IPS-15b (cell line): ENCODE data around the gene SUN3.

Experiments
- H3K27me3 ChIP-seq: one replicate; pipeline ENCODE4 v1.6.1; 2013; ENCODE audit warnings: low read length; ENCODE audit not compliant: control insufficient read depth, insufficient read depth
- H3K36me3 ChIP-seq: one replicate; pipeline ENCODE4 v1.6.1; 2013; ENCODE audit warnings: low read length; ENCODE audit not compliant: control insufficient read depth, insufficient read depth
- H3K4me1 ChIP-seq: one replicate; pipeline ENCODE4 v1.6.1; 2013; ENCODE audit warnings: mild to moderate bottlenecking, low read length; ENCODE audit not compliant: control insufficient read depth, insufficient read depth
- H3K4me3 ChIP-seq: one replicate; pipeline ENCODE4 v1.5.1; 2013; ENCODE audit warnings: low read depth, low read length
- H3K9ac ChIP-seq: one replicate; pipeline ENCODE4 v1.6.1; 2013; ENCODE audit warnings: low read depth, mild to moderate bottlenecking, low read length
- H3K9me3 ChIP-seq: one replicate; pipeline ENCODE4 v1.6.1; 2013; ENCODE audit warnings: mild to moderate bottlenecking, low read length; ENCODE audit not compliant: control insufficient read depth, insufficient read depth

SUN3 gene

GRCh38 chr7:47970761-47971160, 58.1 kb downstream of the SUN3 start:
- Histone ChIP-seq H3K4me3 (no peak overlapping the region), H3K27me3 (no peaks in the 10 kb centered on the region), H3K36me3 (peaks cover 26% of the 10 kb centered on the region), H3K9me3 (no peaks in the 10 kb centered on the region), H3K4me1 (peaks cover 4% of the 10 kb centered on the region), H3K9ac (no peak overlapping the region)

- Histone ChIP-seq H3K9me3 (no peaks in the 10 kb centered on the region), H3K9ac (no peak overlapping the region), H3K36me3 (peaks cover 32% of the 10 kb centered on the region), H3K4me3 (no peak overlapping the region), H3K4me1 (peaks cover 4% of the 10 kb centered on the region), H3K27me3 (no peaks in the 10 kb centered on the region)
Measured at GRCh38 chr7:47968847-47969774, 59.8 kb downstream of the SUN3 start.

- H3K4me1 ChIP-seq, result peaks cover 4% of the 10 kb centered on the region
- H3K9ac ChIP-seq, result no peak overlapping the region
- no peaks in the 10 kb centered on the region for H3K27me3 ChIP-seq
- no peaks in the 10 kb centered on the region for H3K9me3 ChIP-seq
- peaks cover 33% of the 10 kb centered on the region for H3K36me3 ChIP-seq
- no peak overlapping the region for H3K4me3 ChIP-seq
Measured at GRCh38 chr7:47967708-47968107, 61.2 kb downstream of the SUN3 start.

- H3K4me1 ChIP-seq, result peaks cover 4% of the 10 kb centered on the region
- H3K4me3 ChIP-seq, result no peak overlapping the region
- no peaks in the 10 kb centered on the region for H3K27me3 ChIP-seq
- H3K9ac ChIP-seq, result no peak overlapping the region
- H3K36me3 ChIP-seq, result peaks cover 36% of the 10 kb centered on the region
- no peaks in the 10 kb centered on the region for H3K9me3 ChIP-seq
Measured at GRCh38 chr7:47967123-47967522, 61.8 kb downstream of the SUN3 start.

DNA sequence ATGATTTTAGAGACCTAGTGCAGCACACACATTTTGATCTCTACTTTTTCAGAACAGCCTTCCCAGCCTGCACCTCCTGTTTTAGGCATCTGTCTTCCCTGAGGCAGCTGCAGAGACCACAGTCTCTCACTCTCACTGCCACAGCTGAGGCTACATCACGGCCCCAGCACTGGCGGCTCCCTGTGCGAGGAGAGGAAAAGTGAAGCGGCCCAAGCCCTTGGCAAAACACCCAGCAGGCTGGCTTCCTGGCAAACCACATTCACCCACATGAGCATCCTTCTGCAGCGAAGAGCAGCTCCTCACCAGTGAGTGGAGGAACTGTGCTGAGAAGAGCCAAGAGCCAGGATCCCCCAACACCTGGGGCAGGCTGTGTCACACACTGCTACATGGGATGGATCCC, 63.5 kb downstream of the SUN3 start:
- H3K9ac ChIP-seq, result no peak overlapping the region
- H3K36me3 ChIP-seq, result peaks cover 50% of the 10 kb centered on the region
- H3K4me3 ChIP-seq, result no peak overlapping the region
- H3K9me3 ChIP-seq, result no peaks in the 10 kb centered on the region
- peaks cover 4% of the 10 kb centered on the region for H3K4me1 ChIP-seq
- H3K27me3 ChIP-seq, result no peaks in the 10 kb centered on the region

- no peak overlapping the region for H3K4me3 ChIP-seq
- no peak overlapping the region for H3K9ac ChIP-seq
- H3K4me1 ChIP-seq, result no peaks in the 10 kb centered on the region
- no peaks in the 10 kb centered on the region for H3K27me3 ChIP-seq
- no peaks in the 10 kb centered on the region for H3K9me3 ChIP-seq
- peaks cover 44% of the 10 kb centered on the region for H3K36me3 ChIP-seq
Measured at GRCh38 chr7:47962262-47962661, 66.6 kb downstream of the SUN3 start.

DNA sequence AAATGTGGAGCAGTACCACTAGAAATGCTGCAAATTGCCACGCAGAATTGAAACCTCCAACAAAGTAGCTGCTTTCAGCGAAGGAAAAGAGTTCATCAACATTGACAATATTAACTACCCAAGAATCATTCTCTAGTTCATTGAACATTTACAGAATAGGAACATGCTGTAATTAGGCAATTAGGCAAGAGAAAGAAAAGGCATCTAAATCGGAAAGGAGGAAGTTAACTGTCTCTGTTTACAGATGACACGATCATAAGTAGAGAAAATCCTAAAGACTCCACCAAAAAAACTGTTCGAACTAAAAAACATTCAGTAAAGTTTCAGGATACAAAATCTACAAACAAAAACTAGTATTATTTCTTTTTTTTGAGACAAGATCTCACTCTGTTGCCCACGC, 71.8 kb downstream of the SUN3 start:
- H3K27me3 ChIP-seq, result no peaks in the 10 kb centered on the region
- no peak overlapping the region for H3K4me3 ChIP-seq
- H3K4me1 ChIP-seq, result peaks cover 4% of the 10 kb centered on the region
- H3K9me3 ChIP-seq, result no peaks in the 10 kb centered on the region
- no peak overlapping the region for H3K9ac ChIP-seq
- H3K36me3 ChIP-seq, result peaks cover 19% of the 10 kb centered on the region

DNA sequence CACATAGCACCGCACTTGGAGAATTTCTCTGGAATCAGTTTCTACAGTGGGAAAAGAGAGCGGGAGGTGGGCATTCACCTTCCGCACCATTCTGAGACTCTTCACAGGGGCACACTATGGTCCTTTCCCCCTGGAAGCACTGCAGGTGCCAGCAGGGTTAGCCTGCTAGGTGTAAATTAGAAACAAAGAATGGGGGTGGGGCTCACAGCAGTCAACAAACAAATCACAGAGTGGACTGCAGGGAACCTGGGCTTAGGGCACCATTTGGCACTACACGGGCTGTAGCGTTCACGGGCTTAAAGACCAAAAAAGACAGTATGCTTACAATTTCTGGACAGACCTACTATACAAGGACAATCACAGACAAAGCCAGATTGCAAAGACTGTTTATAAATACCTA, 72.7 kb downstream of the SUN3 start:
- H3K36me3 ChIP-seq, result peaks cover 11% of the 10 kb centered on the region
- no peaks in the 10 kb centered on the region for H3K9me3 ChIP-seq
- no peaks in the 10 kb centered on the region for H3K27me3 ChIP-seq
- H3K9ac ChIP-seq, result no peak overlapping the region
- no peak overlapping the region for H3K4me3 ChIP-seq
- peaks cover 10% of the 10 kb centered on the region for H3K4me1 ChIP-seq

DNA sequence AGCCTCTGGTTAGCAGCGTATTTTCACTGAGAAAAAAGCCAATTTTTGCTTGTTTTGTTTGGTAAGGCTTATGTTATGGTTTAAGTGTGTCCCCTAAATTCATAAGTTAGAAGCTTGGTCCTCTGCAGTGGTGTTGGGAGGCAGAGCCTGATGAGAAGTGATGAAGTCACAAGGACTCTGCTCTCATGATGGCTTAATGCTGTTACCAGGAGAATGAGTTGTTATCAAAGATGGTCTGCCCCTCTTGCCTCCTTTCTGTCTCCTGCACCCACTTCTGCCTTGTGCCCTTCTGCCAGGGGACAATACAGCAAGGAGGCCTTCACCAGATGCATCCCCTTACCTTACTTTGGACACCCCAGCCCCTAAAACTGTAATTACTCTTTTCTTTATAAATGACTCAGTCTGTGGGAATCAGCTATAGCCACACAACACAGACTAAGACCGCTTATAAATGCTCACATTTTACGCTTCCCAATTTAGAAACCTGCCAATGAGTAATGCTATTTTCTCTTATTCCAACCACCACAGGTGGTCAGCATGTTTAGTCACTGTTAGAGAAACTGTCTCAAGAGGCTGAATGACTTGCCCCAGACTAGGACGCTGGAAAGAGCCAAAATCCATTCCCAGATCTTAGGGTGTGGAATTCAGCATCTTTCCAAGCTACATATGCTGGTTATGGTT, 74.5 kb downstream of the SUN3 start:
- H3K36me3 ChIP-seq, result peaks cover 5% of the 10 kb centered on the region

GRCh38 chr7:47953822-47954221, 75.1 kb downstream of the SUN3 start:
- Histone ChIP-seq H3K27me3 (no peaks in the 10 kb centered on the region), H3K9me3 (no peaks in the 10 kb centered on the region), H3K4me3 (no peak overlapping the region), H3K4me1 (peaks cover 14% of the 10 kb centered on the region), H3K36me3 (peaks cover 5% of the 10 kb centered on the region), H3K9ac (no peak overlapping the region)

More for the DNA sequence above, 74.5 kb downstream of the SUN3 start:
- peaks cover 14% of the 10 kb centered on the region for H3K4me1 ChIP-seq
- H3K27me3 ChIP-seq, result no peaks in the 10 kb centered on the region
- H3K4me3 ChIP-seq, result no peak overlapping the region
- no peaks in the 10 kb centered on the region for H3K9me3 ChIP-seq
- no peak overlapping the region for H3K9ac ChIP-seq

GRCh38 chr7:47952224-47952623, 76.7 kb downstream of the SUN3 start:
- H3K27me3 ChIP-seq, result no peaks in the 10 kb centered on the region
- no peak overlapping the region for H3K9ac ChIP-seq
- H3K4me1 ChIP-seq, result peaks cover 14% of the 10 kb centered on the region
- H3K4me3 ChIP-seq, result no peak overlapping the region
- no peaks in the 10 kb centered on the region for H3K9me3 ChIP-seq
- H3K36me3 ChIP-seq, result peaks cover 5% of the 10 kb centered on the region

GRCh38 chr7:47951374-47951773, 77.5 kb downstream of the SUN3 start:
- no peak overlapping the region for H3K9ac ChIP-seq
- no peaks in the 10 kb centered on the region for H3K27me3 ChIP-seq
- peaks cover 14% of the 10 kb centered on the region for H3K4me1 ChIP-seq
- no peaks in the 10 kb centered on the region for H3K9me3 ChIP-seq
- H3K36me3 ChIP-seq, result peaks cover 5% of the 10 kb centered on the region
- H3K4me3 ChIP-seq, result no peak overlapping the region
